ENCODE measurements around the gene NLRC5. TPM values are rescaled to one million over a fixed set of nuclear protein-coding genes. Genes with fewer than 3 reads are reported as not detected.

The NLRC5 gene
- total and polyA plus RNA-seq, 8 donors: 4.6 to 26.6 (median 9.9) TPM

GRCh38 chr16:57115168-57115513 is 125.8 kb downstream of the NLRC5 start:
- 75 to 83% methylated on average over 10 of the region's 10 CpGs for WGBS, 2 donors
- H3K36me3 ChIP-seq: no peaks in the 10 kb centered on the region
- no peaks in the 10 kb centered on the region for H3K27me3 ChIP-seq
- TF ChIP-seq, protein P1, sequence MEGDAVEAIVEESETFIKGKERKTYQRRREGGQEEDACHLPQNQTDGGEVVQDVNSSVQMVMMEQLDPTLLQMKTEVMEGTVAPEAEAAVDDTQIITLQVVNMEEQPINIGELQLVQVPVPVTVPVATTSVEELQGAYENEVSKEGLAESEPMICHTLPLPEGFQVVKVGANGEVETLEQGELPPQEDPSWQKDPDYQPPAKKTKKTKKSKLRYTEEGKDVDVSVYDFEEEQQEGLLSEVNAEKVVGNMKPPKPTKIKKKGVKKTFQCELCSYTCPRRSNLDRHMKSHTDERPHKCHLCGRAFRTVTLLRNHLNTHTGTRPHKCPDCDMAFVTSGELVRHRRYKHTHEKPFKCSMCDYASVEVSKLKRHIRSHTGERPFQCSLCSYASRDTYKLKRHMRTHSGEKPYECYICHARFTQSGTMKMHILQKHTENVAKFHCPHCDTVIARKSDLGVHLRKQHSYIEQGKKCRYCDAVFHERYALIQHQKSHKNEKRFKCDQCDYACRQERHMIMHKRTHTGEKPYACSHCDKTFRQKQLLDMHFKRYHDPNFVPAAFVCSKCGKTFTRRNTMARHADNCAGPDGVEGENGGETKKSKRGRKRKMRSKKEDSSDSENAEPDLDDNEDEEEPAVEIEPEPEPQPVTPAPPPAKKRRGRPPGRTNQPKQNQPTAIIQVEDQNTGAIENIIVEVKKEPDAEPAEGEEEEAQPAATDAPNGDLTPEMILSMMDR (IDR thresholded peaks at IDR 0.05): no peak
- FAIRE-seq (no peak), DNase-seq (no peak), ATAC-seq (no peak)
- H3K27ac ChIP-seq: no peak overlapping the region
- H3K4me3 ChIP-seq: no peak overlapping the region
- intact Hi-C loops (cut with DNase I): no loop called here
- H3K4me1 ChIP-seq: no peaks in the 10 kb centered on the region
- H3K9me3 ChIP-seq: no peaks in the 10 kb centered on the region

DNA sequence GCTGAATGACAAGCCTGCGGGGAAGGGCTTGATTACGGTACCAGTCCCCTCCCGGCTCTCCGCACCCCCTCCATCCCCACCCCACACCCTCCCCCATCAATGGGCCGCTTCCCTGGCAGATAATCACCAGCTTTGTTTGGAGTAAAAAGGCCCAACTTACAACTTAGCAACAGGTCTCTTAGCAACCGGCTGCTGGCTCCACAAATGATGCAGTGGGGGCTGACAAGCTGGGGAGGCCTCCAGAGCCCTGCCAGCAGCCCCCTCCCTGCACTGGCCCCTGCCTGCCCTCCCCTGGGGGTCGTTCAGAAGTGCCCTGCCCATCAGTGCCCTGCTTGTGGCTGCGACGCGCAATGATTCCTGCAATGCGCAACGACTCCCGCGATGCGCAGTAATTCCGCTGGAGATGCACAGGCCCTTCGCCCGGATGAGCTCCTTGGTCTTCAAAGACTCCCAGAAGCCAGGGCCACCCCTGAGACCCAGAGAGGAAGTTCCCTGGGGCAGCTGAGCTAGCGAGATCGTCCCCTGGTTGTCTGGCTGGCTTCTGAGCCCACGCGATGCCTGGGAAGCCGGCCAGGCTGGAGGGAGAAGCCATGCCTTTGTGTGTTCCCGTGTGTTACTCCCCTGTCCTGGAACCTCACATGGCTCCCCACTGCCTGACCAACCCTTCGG is 126.3 kb downstream of the NLRC5 start:
- no peak for FAIRE-seq
- no peak overlapping the region for H3K27ac ChIP-seq
- no peak overlapping the region for H3K4me3 ChIP-seq
- 71 to 74% methylated on average over 25 of the region's 25 CpGs for WGBS, 2 donors
- H3K36me3 ChIP-seq: no peaks in the 10 kb centered on the region
- no peaks in the 10 kb centered on the region for H3K9me3 ChIP-seq
- TF ChIP-seq, protein P1 (IDR thresholded peaks at IDR 0.05): no peak
- intact Hi-C loops (cut with DNase I): no loop called here
- H3K27me3 ChIP-seq: no peaks in the 10 kb centered on the region
- H3K4me1 ChIP-seq: no peaks in the 10 kb centered on the region
- no peak for DNase-seq
- peak in 3 of 4 donors; percentile 48 to 65 (median 50) for ATAC-seq

GRCh38 chr16:57118461-57119084 is 129.2 kb downstream of the NLRC5 start:
- Histone ChIP-seq H3K4me3 (no peak overlapping the region), H3K4me1 (no peaks in the 10 kb centered on the region), H3K9me3 (no peaks in the 10 kb centered on the region), H3K36me3 (no peaks in the 10 kb centered on the region), H3K27me3 (no peaks in the 10 kb centered on the region), H3K27ac (no peak overlapping the region)
- FAIRE-seq: no peak
- TF ChIP-seq, protein P1 (IDR thresholded peaks at IDR 0.05): no peak
- 96 to 100% methylated on average over 2 of the region's 2 CpGs for WGBS, 2 donors
- no peak for DNase-seq
- ATAC-seq: no peak
- intact Hi-C loops (cut with DNase I): no loop called here

DNA sequence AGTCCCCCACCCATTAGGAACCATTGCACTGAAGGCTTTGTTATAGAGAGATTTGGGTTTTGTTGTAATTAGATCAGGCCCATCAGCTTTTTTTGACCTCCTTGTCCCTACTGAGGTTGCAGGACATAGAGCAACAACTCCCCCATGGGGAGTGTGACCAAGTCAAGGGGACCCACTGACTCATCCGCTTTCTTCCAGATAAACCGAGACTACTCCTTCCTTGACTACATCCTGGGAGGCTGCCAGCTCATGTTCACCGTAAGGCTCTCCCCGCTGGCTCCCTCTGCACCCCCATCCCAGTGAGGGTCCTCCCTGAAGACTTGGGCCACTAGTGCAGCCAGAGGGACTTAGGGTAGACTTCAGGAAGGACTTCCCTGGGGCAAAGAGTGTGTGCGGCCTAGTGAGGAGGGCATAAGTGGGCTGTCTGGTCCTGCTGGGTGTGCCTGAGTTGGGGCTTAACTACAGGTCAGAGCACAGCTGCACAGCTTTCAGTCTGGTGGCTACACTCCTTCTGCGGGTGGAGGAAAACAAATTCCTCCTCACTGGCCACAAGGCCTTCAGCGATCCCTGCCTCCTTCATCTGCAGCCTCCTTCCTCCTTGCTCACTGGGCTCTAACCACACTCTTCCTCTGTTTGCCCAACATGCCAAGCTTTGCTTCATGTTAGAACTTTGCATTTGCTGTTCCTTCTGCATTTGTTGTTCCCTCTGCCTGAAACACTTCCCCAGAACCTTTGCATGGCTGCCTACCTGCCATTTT is 134.0 kb downstream of the NLRC5 start:
- DNase-seq (no peak), FAIRE-seq (no peak), ATAC-seq (no peak)
- Histone ChIP-seq H3K4me3 (no peak overlapping the region), H3K27ac (no peak overlapping the region), H3K36me3 (no peaks in the 10 kb centered on the region), H3K4me1 (no peaks in the 10 kb centered on the region), H3K27me3 (no peaks in the 10 kb centered on the region), H3K9me3 (no peaks in the 10 kb centered on the region)
- intact Hi-C loops (cut with DNase I): no loop called here
- TF ChIP-seq, protein P1 (IDR thresholded peaks at IDR 0.05): no peak
- 93 to 94% methylated on average over 7 of the region's 7 CpGs for WGBS, 2 donors

All from pancreas (tissue), 10 donors.